HG03066 (cell line): ENCODE data around the gene ACSL5.

Experiments
- ATAC-seq: cut with Tn5 transposase; IDR thresholded peaks from one replicate; pipeline ENCODE4 v1.9.1; 2021; ENCODE audit warnings: low read depth; ENCODE audit not compliant: unreplicated experiment

ACSL5 gene

GRCh38 chr10:112373912-112374338, at the start of gene ACSL5:
Gene ACSL5 (plus strand): TSS chr10:112374116. CDS start chr10:112394947, 20,831 bp downstream.
- ATAC-seq, result no peak

GRCh38 chr10:112327678-112328077, 46.2 kb upstream of the ACSL5 start:
- no peak for ATAC-seq

GRCh38 chr10:112330162-112330561, 43.8 kb upstream of the ACSL5 start:
- ATAC-seq, result no peak

DNA sequence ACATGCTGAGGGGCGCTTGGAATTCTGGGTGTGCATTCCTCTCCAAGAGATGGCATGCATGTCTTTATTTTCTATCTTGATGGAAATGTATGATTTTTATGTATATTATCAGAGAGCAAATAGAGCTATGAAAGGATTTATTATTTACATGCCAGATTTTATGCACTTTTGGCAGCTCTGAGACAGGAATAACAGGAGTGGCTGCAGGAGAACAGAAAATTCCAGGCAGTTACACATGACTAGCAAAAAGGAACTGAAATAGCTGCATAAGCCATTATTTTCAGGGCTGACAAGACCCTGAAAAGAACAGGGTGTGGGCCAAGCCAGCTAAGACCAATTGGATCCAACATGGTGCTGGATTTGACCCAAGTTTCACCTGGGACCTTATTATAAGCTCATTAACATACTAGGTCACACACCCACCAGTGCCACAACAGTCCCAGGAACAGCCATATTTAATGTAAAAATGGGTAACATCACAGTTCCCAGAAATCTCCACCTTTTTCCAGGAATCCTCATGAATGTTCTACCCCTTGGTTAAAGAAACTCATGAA, 43.2 kb upstream of the ACSL5 start:
- ATAC-seq, result no peak

DNA sequence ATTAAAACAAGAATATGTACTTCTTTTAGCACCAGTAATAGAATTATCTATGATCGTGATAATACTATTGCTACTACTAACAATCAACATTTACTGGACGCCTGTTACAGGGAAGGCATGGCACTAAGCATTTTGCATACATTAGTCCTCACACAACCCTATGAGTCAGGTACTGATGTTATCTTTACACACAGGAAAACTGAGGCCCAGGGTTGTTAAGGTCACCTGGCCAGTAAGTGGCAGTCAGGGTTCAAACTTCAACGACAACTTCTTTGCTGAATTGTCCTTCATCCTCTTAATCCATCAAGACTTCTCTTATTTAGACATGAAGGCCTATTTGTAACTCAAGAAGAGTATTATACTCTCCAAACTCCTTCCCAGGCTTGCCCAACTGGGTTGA, 41.9 kb upstream of the ACSL5 start:
- ATAC-seq, result no peak

DNA sequence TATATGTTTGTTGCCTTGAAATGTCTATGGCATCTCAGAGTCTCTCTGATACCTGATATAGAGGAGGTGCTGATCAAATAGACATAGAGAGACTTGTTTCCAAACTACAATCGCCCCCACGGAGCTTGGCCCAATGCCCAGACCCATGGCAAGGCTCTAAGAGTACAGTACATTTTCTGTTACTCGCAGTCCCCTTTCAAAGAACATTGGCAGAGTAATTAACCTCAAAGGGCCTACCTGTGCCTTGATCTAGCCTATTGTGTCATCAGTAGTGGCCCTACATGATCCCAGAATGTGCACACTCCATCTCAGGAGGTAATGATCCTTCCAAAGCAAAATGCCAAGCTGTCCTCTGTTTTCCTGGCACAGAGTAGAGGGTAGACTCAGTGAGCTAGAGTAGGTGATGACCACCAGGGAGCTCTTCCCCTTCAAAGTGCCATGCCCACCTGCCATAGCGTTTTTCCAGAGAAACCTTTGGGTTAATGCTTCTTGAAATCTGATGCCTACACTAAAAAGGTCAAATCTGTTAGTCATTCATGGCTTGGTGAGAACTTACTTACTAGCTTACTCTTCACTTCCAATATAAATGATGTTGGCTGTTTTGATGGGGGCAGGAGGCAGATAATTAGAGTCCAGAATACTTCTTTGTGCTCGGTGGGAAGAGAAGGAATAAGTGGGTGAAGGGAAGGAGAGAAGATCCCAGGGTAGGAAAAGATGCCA, 41.2 kb upstream of the ACSL5 start:
- no peak for ATAC-seq

DNA sequence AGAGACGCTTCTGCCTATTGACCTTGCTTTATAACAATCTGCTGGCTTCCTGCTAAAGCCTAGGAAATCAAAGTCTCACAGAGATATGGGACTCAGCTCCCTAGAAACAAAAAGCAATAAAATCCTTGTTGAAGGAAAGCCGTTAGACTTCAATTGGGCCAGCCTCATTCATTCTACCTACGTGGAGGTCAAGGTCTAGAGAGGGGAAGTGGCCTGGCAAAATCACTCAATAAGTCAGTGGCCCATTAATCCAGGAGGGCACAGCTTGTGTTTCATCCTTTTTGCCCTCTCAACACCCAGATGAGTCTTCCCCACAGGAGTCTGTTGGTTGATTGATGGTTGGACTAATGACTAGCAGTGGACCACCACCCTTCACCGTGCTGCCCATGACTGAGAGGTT, 40.5 kb upstream of the ACSL5 start:
- ATAC-seq, result no peak

- no peak for ATAC-seq
Observed at GRCh38 chr10:112335111-112335867, 38.6 kb upstream of the ACSL5 start.

- no peak for ATAC-seq
Observed at GRCh38 chr10:112335868-112336265, 38.0 kb upstream of the ACSL5 start.

DNA sequence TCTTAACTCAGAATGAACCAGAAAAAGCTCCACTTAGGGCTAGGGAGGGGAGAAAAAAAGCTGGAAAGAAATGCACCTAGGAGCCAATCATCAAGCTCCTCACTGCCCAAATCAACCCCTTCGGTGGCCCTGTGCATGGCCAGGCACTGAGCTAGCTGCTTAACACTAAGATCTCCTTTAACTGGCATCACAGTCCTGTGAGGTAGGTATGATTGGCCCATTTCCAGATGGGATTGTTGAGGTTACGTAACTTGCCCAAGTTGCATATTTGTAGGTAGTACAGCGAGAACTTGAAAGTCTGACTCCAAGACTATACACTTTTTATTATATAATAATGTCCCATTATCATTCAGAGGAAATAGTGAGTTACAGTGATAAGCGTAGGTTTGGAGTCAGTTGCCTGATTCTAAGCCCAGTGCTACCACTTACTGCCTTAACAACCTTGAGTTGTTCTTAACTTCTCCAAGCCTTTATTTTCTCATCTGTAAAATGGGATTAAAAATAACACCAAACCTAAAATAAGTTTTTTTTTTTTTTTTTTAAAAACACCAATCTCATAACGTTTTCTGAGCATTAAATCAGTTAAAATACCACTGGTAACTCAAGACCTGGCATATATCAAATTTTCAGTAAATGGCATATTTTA, 37.2 kb upstream of the ACSL5 start:
- no peak for ATAC-seq

DNA sequence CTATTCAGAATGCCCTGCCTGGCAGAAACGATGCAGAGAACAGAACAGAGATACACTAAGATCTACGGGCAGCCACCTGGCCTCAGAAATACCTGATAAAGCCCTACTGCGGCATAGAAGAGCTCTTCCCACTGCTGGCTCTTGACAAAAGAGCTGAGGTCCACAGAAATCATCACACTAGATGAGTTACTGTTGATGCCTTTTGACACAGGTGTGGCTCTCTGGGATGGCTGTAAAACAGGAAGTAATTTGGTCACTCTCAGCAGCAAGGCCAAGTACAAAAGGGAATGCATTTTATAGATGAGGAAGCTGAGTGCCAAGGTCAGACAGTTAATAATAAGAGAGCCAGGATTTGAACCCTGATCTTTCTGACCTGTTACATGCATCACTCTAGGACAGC, 35.0 kb upstream of the ACSL5 start:
- ATAC-seq, result no peak

- ATAC-seq, result no peak
Observed at GRCh38 chr10:112340601-112341000, 33.3 kb upstream of the ACSL5 start.

DNA sequence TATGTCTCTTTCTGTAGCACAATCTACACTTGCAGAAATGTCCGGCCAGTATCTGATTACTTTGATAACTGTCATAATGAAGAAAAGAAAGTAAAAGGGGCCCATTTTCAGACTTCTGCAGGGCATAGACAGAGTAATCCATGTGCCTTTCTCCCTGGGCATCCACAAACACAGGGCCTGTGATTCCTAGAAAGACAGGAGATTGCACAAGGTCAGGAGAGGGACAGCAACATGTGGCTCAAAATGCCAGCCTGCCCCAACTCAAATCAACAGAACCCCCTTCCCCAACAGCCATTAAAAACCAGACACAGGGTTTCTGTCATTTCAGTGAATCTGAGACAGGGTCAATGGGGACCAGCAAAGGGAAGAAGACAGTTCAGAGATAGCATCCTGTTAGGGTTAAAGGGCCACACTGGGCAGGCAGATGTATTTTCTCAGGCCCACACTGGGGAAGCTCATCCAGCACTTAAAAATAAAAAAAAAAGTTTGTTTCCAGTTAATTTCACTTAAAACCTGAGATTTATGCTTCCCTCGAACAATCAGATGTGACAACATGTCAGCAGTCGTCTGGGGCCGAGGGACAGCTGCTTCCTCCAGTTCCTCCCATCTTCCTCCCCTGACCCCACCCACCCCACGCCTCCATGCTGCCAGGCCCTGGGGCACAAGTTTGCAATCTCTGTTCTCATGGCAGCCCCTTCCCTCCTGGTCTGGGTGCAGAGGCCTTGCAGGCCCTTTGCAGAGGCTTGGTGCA, 30.7 kb upstream of the ACSL5 start:
- no peak for ATAC-seq

DNA sequence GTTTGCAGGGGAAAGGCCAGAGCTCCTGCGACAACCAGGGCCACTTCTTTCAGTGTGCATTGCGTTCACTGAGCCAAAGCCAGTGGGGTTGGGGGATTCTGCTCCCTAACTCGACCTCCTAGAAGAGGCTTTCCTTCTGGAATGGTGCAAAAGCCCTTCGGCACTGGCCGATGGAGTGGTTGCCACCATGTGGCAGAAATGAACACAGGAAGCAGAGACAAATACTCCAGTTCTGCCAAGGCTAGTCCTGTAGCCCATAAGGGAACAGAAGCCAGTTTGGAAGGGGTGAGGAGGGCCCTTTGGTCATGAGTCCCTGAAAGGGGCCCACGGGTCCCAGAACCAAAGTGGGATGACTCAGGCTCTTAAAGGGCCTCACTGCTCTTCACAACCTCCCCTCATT, 29.7 kb upstream of the ACSL5 start:
- ATAC-seq, result no peak

DNA sequence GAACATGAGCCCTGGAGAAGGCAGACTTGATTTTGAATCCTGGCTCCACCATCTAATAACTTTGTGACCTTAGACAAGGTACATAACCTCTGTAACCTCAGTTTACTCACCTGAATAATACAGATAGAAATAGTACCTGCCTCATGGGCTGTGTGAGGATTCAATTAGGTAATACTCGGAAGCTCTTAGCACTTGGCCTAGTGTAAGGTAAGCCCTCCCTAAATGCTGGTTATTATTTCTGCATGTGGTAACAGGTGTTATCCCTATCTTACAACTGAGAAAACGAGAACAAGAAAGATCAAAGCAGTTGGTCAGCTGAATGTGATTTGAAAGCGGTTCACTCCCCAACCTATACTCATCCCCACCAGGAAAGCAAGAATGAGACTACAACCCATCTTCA, 28.7 kb upstream of the ACSL5 start:
- no peak for ATAC-seq

DNA sequence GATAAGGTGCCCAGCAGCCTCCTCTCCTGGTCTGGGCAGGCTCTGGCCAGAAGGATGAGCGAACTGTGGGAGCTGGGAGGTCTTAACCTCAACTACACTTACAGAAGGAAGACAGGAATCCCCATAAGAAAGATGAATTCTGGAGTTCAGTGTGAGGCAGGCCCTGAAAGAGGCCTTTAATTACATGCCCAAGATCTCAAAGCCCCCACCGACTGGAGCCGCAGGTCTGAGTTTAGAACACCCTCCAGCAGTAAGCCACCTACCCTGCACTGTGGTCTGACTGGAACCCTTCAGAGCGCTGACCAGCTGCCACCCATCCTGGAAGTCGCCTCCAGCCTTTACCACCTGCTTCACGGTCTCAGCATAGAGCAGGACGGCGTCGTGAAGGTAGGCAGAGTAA, 28.2 kb upstream of the ACSL5 start:
- ATAC-seq, result no peak

DNA sequence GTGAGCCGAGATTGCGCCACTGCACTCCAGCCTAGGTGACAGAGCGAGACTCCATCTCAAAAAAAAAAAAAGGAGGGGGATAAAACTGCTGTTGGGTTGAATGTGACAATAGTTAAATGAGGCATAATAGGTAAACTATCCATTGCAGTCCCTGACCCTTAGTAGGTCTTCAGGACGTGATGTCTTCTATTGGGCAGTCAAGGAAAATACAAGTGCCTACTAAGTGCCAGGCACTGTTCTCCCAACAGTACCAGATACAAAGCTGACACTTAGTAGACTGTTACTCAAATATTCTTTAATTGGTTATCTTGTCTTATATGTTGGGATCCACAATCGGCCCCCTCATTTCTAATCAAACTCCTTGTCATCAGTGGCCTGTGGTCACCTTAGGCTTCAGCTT, 27.1 kb upstream of the ACSL5 start:
- no peak for ATAC-seq

GRCh38 chr10:112347709-112348671, 25.9 kb upstream of the ACSL5 start:
- no peak for ATAC-seq

- no peak for ATAC-seq
Observed at GRCh38 chr10:112348759-112349158, 25.2 kb upstream of the ACSL5 start.
